A549 (cell line): ENCODE results near the gene ITGB1. TPM values are rescaled to one million over a fixed set of nuclear protein-coding genes. Genes with fewer than 3 reads are reported as not detected.
A peak's percentile ranks its signal among the peaks of the same experiment; 100 is the strongest.

ENCODE experiments used
- ATAC-seq, 2 experiments: fragments of 200-7000 bp in 1 of 2; fragments of >200 bp in 1 of 2; cut with Nextera tagmentation in 1 of 2; cut with Tn5 transposase in 1 of 2; 3 replicates each; pipeline versions ENCODE4 v1.8.0 to v1.9.1; 2018 to 2020; ENCODE audit warnings: mild to moderate bottlenecking in 1 of 2, moderate library complexity in 1 of 2
- CTCF ChIA-PET: fragments of 300-600 bp; sonication (Branson Sonifier 250); formaldehyde crosslinking; extraction: SDS; loops from one replicate; lab custom pipeline; 2021; ENCODE audit warnings: antibody characterized with exemption, inconsistent platforms; lab: Yijun Ruan, JAX
- POLR2A ChIA-PET: fragments of 350-600 bp; formaldehyde crosslinking; extraction: SDS; loops from one replicate; lab custom pipeline; 2021; ENCODE audit warnings: antibody characterized with exemption, inconsistent platforms; lab: Yijun Ruan, JAX
- DNase-seq, 2 experiments: peaks; one replicate each; pipeline versions ENCODE4 v3.0.0 to v3.0.0-alpha.2; 2011 to 2016; ENCODE audit warnings: low read depth in 1 of 2, low spot score in 1 of 2
- FAIRE-seq: peaks from 2 replicates; lab custom pipeline; 2011; peaks lifted over from hg19 to GRCh38; lab: Jason Lieb, UNC
- H3K27ac ChIP-seq, 2 experiments: fragments of >200 bp; sonication (Bioruptor Twin); formaldehyde crosslinking; 3 replicates each; pipeline ENCODE4 v1.5.1; 2016 to 2017
- H3K4me1 ChIP-seq: fragments of >200 bp; sonication (Bioruptor Twin); formaldehyde crosslinking; 3 replicates; pipeline ENCODE4 v1.6.1; 2016
- H3K4me2 ChIP-seq: fragments of >200 bp; sonication (Bioruptor Twin); formaldehyde crosslinking; 3 replicates; pipeline ENCODE4 v1.6.1; 2016
- H3K4me3 ChIP-seq: fragments of >200 bp; sonication (Bioruptor Twin); formaldehyde crosslinking; 3 replicates; pipeline ENCODE4 v1.5.1; 2016
- H3K9me3 ChIP-seq: fragments of >200 bp; sonication (Bioruptor Twin); formaldehyde crosslinking; 3 replicates; pipeline ENCODE4 v1.6.1; 2016
- BCL3 ChIP-seq: fragments of >200 bp; sonication (Bioruptor Twin); formaldehyde crosslinking; IDR thresholded peaks from 3 replicates; pipeline ENCODE4 v1.6.1; 2016
- CHD4 ChIP-seq: fragments of 200-600 bp; sonication (generic); IDR thresholded peaks from 2 replicates; pipeline ENCODE4 v1.6.1; 2016; ENCODE audit warnings: antibody characterized with exemption, mild to moderate bottlenecking, borderline replicate concordance
- EHMT2 ChIP-seq: fragments of 200-600 bp; sonication (generic); IDR thresholded peaks from 2 replicates; pipeline ENCODE4 v1.6.1; 2016; ENCODE audit warnings: antibody characterized with exemption, low read depth, mild to moderate bottlenecking, moderate library complexity
- ELK1 ChIP-seq: fragments of 150-350 bp; IDR thresholded peaks from 2 replicates; pipeline ENCODE4 v1.6.1; 2014; ENCODE audit warnings: low read depth, mild to moderate bottlenecking, low read length
- EP300 ChIP-seq, 2 experiments: fragments of >200 bp; sonication (Bioruptor Twin); formaldehyde crosslinking; IDR thresholded peaks; 2 replicates in 1 of 2; 3 replicates in 1 of 2; pipeline ENCODE4 v1.6.1; 2016 to 2017
- ESRRA ChIP-seq: fragments of 150-350 bp; IDR thresholded peaks from 2 replicates; pipeline ENCODE4 v1.6.1; 2014; ENCODE audit warnings: mild to moderate bottlenecking, low read length, borderline replicate concordance
- FOSB ChIP-seq: fragments of 250-450 bp; sonication (Bioruptor Pico); IDR thresholded peaks from 2 replicates; pipeline ENCODE4 v1.5.0; 2020; ENCODE audit warnings: mild to moderate bottlenecking, moderate library complexity
- HOXA7 ChIP-seq: fragments of 250-450 bp; sonication (Bioruptor Pico); IDR thresholded peaks from 2 replicates; pipeline ENCODE4 v1.5.0; 2020; ENCODE audit warnings: mild to moderate bottlenecking, moderate library complexity
- HOXB13 ChIP-seq: fragments of 250-450 bp; sonication (Bioruptor Pico); IDR thresholded peaks from 2 replicates; pipeline ENCODE4 v1.5.0; 2020; ENCODE audit warnings: low read depth, mild to moderate bottlenecking, moderate library complexity
- JUN ChIP-seq, 2 experiments: fragments of >200 bp; sonication (Bioruptor Twin); formaldehyde crosslinking; IDR thresholded peaks; 2 replicates in 1 of 2; 3 replicates in 1 of 2; pipeline ENCODE4 v1.6.1; 2016 to 2017
- KDM1A ChIP-seq: fragments of 200-600 bp; sonication (generic); IDR thresholded peaks from 2 replicates; pipeline ENCODE4 v1.6.1; 2016; ENCODE audit warnings: low read depth, mild to moderate bottlenecking
- POLR2AphosphoS2 ChIP-seq: conservative IDR thresholded peaks from 2 replicates; pipeline ENCODE4 v1.6.1; 2012; ENCODE audit warnings: low read length, improper control_type of control experiment, inconsistent platforms
- RFX5 ChIP-seq: fragments of 450-650 bp; IDR thresholded peaks from 2 replicates; pipeline ENCODE4 v1.7.1; 2014; ENCODE audit warnings: antibody characterized with exemption, mild to moderate bottlenecking, moderate library complexity
- RNF2 ChIP-seq: fragments of 200-600 bp; sonication (generic); IDR thresholded peaks from 2 replicates; pipeline ENCODE4 v1.6.1; 2016; ENCODE audit warnings: low read depth, mild to moderate bottlenecking, antibody characterized with exemption, moderate library complexity, borderline replicate concordance
- ZC3H11A ChIP-seq: fragments of 450-650 bp; IDR thresholded peaks from 2 replicates; pipeline ENCODE4 v1.6.1; 2014; ENCODE audit warnings: antibody characterized with exemption, mild to moderate bottlenecking
- ZNF302 ChIP-seq: fragments of 250-450 bp; sonication (Bioruptor Pico); IDR thresholded peaks from 2 replicates; pipeline ENCODE4 v1.9.0; 2021; ENCODE audit warnings: inconsistent platforms, mild to moderate bottlenecking, moderate library complexity
- WGBS: methylation state at CpG from one replicate; pipeline ENCODE4 v1.1.6; 2017; ENCODE audit errors: missing lambda C conversion rate; 5-methylcytosine and 5-hydroxymethylcytosine counted together
- polyA plus RNA-seq, 4 experiments: library from polyadenylated mRNA; depleted of rRNA in 3 of 4; stranded (reverse); fragments of >200 nt; fragmentation: RNase III in 1 of 4; extraction: RNeasy Plus Mini Kit Qiagen cat#74134 plus additional on column Dnase treatment in 1 of 4; gene quantifications; 2 replicates in 3 of 4; 3 replicates in 1 of 4; pipeline ENCODE4 v1.2.3, GENCODE V29; 2011 to 2017
- TF ChIP-seq, protein P1 (sequence below): fragments of 200-600 bp; sonication (generic); IDR thresholded peaks from 2 replicates; pipeline ENCODE4 v1.6.1; 2016; ENCODE audit warnings: antibody characterized with exemption, mild to moderate bottlenecking, moderate library complexity
- TF ChIP-seq, protein P2 (sequence below): fragments of 450-650 bp; IDR thresholded peaks from 2 replicates; pipeline ENCODE4 v1.6.1; 2014; ENCODE audit warnings: antibody characterized with exemption

The ITGB1 gene
- polyA plus RNA-seq, 2 of the 4 experiments (the other 2 are of a cell fraction) = 1,270 to 2,408 TPM

DNA sequence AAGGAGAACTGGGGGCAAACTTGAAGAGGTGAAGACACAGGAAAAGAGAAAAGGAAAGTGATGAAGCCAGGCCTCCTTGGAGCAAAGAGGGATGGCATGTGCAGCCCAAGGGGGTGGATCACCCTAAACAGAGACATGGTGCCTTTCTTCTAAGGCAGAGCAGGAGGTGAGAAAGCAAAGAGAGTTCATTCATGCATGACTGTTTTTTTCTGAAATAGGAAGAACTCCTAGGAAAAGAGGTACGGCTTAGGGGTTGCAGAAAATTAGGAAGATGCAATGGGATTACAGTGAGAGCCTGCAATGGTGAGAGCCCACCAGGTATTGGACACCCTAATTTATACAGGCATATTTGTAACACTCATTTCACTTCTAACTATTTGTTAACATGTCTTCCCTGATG is 15.9 kb downstream of the ITGB1 start:
- no peak for FAIRE-seq

GRCh38 chr10:32941357-32941756 is 16.7 kb downstream of the ITGB1 start:
- FAIRE-seq = no peak
- Histone ChIP-seq H3K9me3 (no peaks in the 10 kb centered on the region), H3K4me3 (no peak overlapping the region), H3K27ac (peak overlapping the region; percentile 29 to 65; a peak in 4 of 6 replicates)
- no peak for ATAC-seq
- 49% methylated on average over 2 of the region's 2 CpGs for WGBS
- CTCF ChIA-PET = interaction anchor here (1.1 kb wide), 1 partner anchor 14 kb away, joined by 4 read pairs; no protein-coding TSS in a partner anchor
- no peak for TF ChIP-seq RNF2
- TF ChIP-seq JUN (IDR thresholded peaks at IDR 0.05) = no peak
- TF ChIP-seq RFX5 = no peak
- TF ChIP-seq ZNF302 = no peak
- no peak for TF ChIP-seq EHMT2
- TF ChIP-seq POLR2AphosphoS2 = no peak
- TF ChIP-seq, protein P1, sequence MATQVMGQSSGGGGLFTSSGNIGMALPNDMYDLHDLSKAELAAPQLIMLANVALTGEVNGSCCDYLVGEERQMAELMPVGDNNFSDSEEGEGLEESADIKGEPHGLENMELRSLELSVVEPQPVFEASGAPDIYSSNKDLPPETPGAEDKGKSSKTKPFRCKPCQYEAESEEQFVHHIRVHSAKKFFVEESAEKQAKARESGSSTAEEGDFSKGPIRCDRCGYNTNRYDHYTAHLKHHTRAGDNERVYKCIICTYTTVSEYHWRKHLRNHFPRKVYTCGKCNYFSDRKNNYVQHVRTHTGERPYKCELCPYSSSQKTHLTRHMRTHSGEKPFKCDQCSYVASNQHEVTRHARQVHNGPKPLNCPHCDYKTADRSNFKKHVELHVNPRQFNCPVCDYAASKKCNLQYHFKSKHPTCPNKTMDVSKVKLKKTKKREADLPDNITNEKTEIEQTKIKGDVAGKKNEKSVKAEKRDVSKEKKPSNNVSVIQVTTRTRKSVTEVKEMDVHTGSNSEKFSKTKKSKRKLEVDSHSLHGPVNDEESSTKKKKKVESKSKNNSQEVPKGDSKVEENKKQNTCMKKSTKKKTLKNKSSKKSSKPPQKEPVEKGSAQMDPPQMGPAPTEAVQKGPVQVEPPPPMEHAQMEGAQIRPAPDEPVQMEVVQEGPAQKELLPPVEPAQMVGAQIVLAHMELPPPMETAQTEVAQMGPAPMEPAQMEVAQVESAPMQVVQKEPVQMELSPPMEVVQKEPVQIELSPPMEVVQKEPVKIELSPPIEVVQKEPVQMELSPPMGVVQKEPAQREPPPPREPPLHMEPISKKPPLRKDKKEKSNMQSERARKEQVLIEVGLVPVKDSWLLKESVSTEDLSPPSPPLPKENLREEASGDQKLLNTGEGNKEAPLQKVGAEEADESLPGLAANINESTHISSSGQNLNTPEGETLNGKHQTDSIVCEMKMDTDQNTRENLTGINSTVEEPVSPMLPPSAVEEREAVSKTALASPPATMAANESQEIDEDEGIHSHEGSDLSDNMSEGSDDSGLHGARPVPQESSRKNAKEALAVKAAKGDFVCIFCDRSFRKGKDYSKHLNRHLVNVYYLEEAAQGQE = no peak
- TF ChIP-seq ELK1 = no peak
- TF ChIP-seq, all 56 proteins: peak for 0
- Histone ChIP-seq H3K4me1 (peaks cover 100% of the 10 kb centered on the region), H3K4me2 (peak overlapping the region; percentile 97)
- DNase-seq = no peak
- POLR2A ChIA-PET = interaction anchor here (1.3 kb wide), 1 partner anchor 16 kb away, joined by 3 read pairs; no protein-coding TSS in a partner anchor

More for the DNA sequence above, 15.9 kb downstream of the ITGB1 start:
- Histone ChIP-seq H3K4me2 (peak overlapping the region; percentile 97), H3K27ac (peak overlapping the region; percentile 6 to 65; a peak in 4 of 6 replicates), H3K4me1 (peaks cover 100% of the 10 kb centered on the region)
- WGBS = 74% methylated on average over 1 of the region's 1 CpG
- no peak for ATAC-seq
- POLR2A ChIA-PET = no interaction called here
- TF ChIP-seq EP300 (IDR thresholded peaks at IDR 0.05) (no peak), BCL3 (no peak), ZC3H11A (no peak), HOXA7 (CRISPR knock-in tag) (no peak), HOXB13 (CRISPR knock-in tag) (no peak), KDM1A (no peak), CHD4 (no peak), ESRRA (no peak), FOSB (CRISPR knock-in tag) (no peak)
- TF ChIP-seq, protein P2, sequence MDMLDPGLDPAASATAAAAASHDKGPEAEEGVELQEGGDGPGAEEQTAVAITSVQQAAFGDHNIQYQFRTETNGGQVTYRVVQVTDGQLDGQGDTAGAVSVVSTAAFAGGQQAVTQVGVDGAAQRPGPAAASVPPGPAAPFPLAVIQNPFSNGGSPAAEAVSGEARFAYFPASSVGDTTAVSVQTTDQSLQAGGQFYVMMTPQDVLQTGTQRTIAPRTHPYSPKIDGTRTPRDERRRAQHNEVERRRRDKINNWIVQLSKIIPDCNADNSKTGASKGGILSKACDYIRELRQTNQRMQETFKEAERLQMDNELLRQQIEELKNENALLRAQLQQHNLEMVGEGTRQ = no peak
- TF ChIP-seq, all 56 proteins: peak for 0
- Histone ChIP-seq H3K9me3 (no peaks in the 10 kb centered on the region), H3K4me3 (no peak overlapping the region)
- DNase-seq = no peak
- CTCF ChIA-PET = interaction anchor here (1.1 to 2.8 kb wide), 2 partner anchors 14 to 15 kb away, joined by 4 to 13 read pairs; no protein-coding TSS in a partner anchor
